Activated naive CD8-positive, alpha-beta T cell treated with anti-CD3 and anti-CD28 coated beads, Interleukin-2, amount 50 U/mL, for 24 hours (primary cell): ENCODE results near the gene POU2F3.

ENCODE experiments used
- ATAC-seq: fragments of 150-1000 bp; cut with Tn5 transposase; one replicate; pipeline ENCODE4 v1.10.0; 2021
- DNase-seq: peaks from one replicate; pipeline ENCODE4 v3.0.0; 2021
- H3K27ac Mint-ChIP-seq: one replicate; pipeline ENCODE4 v1.8.0; 2021; ENCODE audit warnings: mild to moderate bottlenecking, mixed read lengths
- H3K27me3 Mint-ChIP-seq: one replicate; pipeline ENCODE4 v1.8.0; 2021; ENCODE audit warnings: mixed read lengths
- H3K36me3 Mint-ChIP-seq: one replicate; pipeline ENCODE4 v1.8.0; 2021; ENCODE audit warnings: low read depth, mixed read lengths
- H3K4me1 Mint-ChIP-seq: one replicate; pipeline ENCODE4 v1.8.0; 2021; ENCODE audit warnings: mixed read lengths
- H3K4me3 Mint-ChIP-seq: one replicate; pipeline ENCODE4 v1.8.0; 2021; ENCODE audit warnings: mild to moderate bottlenecking, moderate library complexity, mixed read lengths
- H3K9me3 Mint-ChIP-seq: one replicate; pipeline ENCODE4 v1.8.0; 2021; ENCODE audit warnings: mixed read lengths

The POU2F3 gene

DNA sequence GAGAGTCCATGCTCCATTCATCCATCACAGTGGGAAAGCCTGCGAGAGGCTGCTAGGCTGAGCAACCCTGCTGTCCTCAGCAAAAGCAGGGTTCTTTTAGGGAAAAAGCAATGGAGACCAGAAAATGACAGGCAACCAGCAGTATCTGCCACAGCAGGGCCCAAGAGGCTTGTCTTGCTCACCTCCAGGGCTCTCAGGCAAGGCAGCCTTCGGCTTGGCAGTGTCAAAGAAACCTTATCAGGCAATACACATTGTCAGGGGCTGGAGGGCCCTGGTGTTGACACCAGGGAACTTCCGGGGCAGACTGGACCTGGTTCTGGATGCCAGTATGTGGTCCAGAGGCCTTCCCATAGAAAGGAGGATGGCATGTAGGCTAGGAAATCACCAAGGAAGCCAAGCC lies 74.9 kb downstream of the POU2F3 start:
- no peaks in the 10 kb centered on the region for H3K4me1 Mint-ChIP-seq
- no peaks in the 10 kb centered on the region for H3K36me3 Mint-ChIP-seq
- no peak overlapping the region for H3K4me3 Mint-ChIP-seq

DNA sequence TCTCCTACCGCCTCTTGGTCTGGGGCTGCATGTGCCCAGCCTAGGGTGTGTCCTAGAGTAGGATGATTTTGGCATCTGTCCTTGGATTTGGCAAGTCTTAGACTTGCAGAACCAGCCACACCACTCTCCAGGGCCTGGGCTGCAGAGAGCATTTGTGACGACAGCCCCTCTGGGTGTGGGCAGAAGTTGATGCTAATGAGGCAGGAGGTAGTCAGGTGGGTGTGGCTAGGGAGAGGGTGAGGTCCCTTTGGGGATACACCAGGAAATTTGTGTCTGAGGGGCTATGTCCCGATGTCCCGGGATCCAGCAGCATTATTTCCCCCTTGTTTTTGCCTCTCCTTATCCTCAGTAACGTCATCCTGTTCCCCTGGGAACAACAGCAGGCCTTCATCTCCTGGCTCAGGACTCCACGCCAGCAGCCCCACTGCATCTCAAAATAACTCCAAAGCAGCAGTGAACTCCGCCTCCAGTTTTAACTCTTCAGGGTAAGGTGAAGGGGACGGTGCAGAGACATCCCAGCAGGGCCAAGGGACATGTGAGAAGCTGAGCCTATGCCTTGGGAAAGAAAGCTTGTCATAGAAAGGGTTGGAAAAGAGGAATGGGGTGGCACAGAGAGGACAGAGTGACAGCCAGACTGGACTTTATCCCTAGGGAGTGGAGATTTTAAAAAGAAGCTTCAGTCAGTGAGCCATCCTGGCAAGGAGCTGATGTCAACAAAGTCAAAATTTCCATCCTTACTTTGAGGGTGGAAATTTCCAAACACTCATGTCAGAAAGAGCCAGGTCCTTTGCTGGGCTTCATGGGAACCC lies 77.1 kb downstream of the POU2F3 start:
- Mint-ChIP-seq H3K27me3 (peaks cover 33% of the 10 kb centered on the region), H3K36me3 (no peaks in the 10 kb centered on the region)
- no peak for ATAC-seq

More for the DNA sequence above, 74.9 kb downstream of the POU2F3 start:
- no peak overlapping the region for H3K27ac Mint-ChIP-seq
- H3K27me3 Mint-ChIP-seq = peaks cover 23% of the 10 kb centered on the region
- no peaks in the 10 kb centered on the region for H3K9me3 Mint-ChIP-seq
- DNase-seq (no peak), ATAC-seq (no peak)

DNA sequence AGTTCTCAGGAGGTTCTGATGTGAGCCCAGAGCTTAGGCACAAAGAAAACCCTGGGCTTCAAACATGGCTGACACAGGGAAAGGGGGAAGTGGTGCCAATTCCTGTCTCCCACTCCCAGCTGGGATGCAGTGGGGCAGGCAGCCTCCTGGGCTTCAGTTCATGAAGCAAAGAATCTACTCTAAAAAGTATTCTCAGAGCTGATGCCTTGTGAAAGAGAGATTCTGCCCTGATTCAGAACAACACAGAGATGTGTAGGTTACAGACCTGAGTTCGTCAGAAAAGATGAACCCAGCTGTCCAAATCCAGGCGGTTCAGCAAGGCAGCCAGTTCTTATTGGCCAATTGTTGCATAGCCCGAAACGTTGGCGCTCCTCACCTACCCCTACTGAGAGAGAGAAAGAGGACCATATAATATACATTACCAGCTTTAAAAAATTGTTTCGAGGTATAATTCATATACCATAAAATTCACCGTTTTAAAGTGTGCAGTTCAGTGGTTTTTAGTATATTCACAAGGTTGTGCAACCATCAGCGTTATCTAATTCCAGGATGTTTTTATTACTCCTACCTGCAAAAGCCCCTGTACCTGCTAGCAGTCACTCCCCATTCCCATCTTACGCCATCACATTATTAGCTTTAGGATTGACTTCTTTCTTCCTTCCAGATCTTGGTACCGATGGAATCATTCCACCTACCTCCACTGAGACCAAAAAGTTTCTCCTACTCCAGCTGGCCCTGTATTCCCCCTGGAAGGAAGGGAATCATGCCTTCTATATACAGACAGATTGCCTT lies 77.9 kb downstream of the POU2F3 start:
- Mint-ChIP-seq H3K9me3 (no peaks in the 10 kb centered on the region), H3K27me3 (peaks cover 37% of the 10 kb centered on the region), H3K4me3 (no peak overlapping the region), H3K4me1 (no peaks in the 10 kb centered on the region), H3K27ac (no peak overlapping the region), H3K36me3 (no peaks in the 10 kb centered on the region)
- DNase-seq (no peak), ATAC-seq (no peak)

More for the DNA sequence above, 77.1 kb downstream of the POU2F3 start:
- H3K27ac Mint-ChIP-seq = no peak overlapping the region
- H3K4me1 Mint-ChIP-seq = no peaks in the 10 kb centered on the region
- H3K4me3 Mint-ChIP-seq = no peak overlapping the region
- no peaks in the 10 kb centered on the region for H3K9me3 Mint-ChIP-seq
- no peak for DNase-seq

DNA sequence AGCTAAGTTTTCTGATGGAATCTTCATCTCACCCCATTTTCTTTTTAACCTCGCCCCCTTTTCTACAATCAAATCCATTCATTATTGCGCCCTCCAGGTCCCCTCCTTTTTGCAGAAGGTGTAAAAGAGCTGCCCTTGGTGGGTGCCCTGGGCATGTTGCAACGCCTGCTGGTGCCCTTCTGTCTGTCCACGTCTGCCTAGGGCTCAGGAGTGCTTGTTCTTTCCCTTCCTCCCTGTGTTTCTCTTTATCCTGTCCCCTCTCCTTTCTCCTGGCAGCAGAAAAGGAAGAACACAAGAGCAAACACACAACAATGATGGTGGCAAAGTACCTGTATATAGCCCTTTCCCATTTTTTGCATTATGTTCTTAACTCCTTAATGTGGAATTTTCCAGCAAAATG lies 79.0 kb downstream of the POU2F3 start:
- Mint-ChIP-seq H3K36me3 (no peaks in the 10 kb centered on the region), H3K9me3 (no peaks in the 10 kb centered on the region), H3K4me1 (no peaks in the 10 kb centered on the region), H3K4me3 (no peak overlapping the region), H3K27ac (no peak overlapping the region), H3K27me3 (peaks cover 40% of the 10 kb centered on the region)
- no peak for DNase-seq
- no peak for ATAC-seq

DNA sequence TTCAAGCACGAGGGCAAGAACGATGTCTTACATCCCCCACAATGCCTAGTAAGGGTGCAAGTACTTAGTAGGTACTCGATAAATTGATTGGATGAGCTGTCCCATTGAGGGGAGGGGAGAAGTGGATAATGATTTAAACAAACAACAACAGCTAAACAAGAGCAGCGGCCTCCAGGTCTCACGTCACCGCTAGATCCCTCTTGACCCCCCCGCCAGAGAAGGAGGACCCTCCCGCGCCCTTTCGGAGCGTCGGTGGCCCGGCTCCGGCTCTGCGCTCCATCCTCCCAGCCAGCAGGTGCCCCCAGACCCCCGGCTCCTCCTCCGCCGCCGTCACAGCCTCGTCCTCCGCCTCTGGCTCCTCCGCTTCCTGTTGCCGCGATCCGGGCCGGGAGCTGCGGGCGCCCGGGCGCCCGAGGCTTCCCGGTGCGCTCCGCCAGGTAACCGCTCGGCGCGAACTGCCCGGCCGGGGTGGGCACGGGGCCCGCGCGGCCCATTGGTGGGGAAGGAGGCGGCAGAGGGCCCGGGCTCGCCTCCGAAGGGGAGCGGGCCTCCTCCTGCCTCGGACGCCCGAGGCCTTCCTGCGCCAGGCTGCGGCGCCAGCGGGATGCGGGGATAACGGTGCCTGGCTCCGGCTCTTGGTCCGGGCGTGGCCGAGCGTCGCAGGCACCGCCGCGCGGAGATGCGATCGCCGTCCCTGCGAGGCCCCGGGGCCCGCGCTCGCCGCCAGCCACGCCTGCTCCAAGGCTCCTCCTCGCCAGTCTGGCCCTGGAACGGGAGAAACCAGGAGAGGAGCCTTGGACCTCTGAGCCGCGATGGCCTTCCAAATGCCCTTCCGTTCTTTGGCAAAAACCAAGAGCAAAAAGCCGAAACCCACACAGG lies 85.2 kb downstream of the POU2F3 start, which contains the start of gene TLCD5:
TLCD5 (plus strand) TSS at position 368 of the 879 bp plus-strand sequence. CDS start 2,143 bp downstream, outside the sequence.
- H3K27me3 Mint-ChIP-seq = peaks cover 64% of the 10 kb centered on the region
- peak; percentile 57 for DNase-seq
- peak within 1 kb of the TSS; percentile 76 for H3K4me3 Mint-ChIP-seq

DNA sequence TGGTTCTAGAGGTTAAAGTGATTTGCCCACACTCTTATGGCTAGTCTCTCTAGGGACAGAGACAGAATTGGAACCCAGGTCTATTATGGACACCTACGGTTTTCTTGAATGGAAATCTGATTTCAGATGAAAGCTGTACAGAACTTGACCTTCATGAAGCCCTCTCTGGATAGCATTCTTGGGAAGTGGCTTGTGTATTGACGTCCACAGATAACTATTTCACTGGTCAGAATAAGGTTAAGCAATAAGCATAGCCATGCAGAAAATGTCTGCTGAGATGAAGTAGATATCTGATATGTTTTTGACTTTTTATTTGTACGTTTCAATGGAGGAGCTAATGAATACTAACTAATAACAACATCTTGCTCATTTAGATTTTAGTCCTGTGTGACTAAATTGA lies 86.3 kb downstream of the POU2F3 start:
- Mint-ChIP-seq H3K4me3 (peak overlapping the region; percentile 68), H3K4me1 (peaks cover 15% of the 10 kb centered on the region), H3K27me3 (peaks cover 72% of the 10 kb centered on the region)

More for the DNA sequence above, 85.2 kb downstream of the POU2F3 start, which contains the start of gene TLCD5:
- H3K27ac Mint-ChIP-seq = no peak within 1 kb of the TSS
- H3K36me3 Mint-ChIP-seq = no peaks in the 10 kb centered on the region
- peaks cover 15% of the 10 kb centered on the region for H3K4me1 Mint-ChIP-seq
- H3K9me3 Mint-ChIP-seq = no peaks in the 10 kb centered on the region
- peak; percentile 66 for ATAC-seq

DNA sequence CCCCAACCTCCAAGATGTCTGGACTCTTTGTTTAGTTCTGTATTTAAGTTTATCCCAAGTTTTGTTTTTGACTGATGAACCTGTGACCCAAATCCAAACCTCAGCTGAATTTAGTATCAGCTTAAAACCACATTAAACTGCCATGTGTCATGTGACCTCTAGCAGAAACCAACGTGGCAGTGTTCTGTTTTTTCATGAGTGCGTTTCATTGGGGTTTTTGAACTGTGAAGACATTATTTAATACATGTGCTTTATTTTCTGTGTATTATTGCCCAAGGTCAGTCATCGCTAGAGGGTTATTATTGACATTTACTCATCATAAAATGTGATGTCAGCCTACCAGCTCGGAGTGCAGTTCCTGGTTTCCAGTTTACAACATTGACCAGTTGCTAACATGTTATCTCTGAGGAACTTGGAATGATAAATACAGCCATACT lies 86.9 kb downstream of the POU2F3 start:
- Mint-ChIP-seq H3K27ac (no peak overlapping the region), H3K36me3 (no peaks in the 10 kb centered on the region), H3K27me3 (peaks cover 69% of the 10 kb centered on the region), H3K4me1 (peaks cover 15% of the 10 kb centered on the region), H3K4me3 (no peak overlapping the region), H3K9me3 (no peaks in the 10 kb centered on the region)
- no peak for ATAC-seq
- DNase-seq = no peak

More for the DNA sequence above, 86.3 kb downstream of the POU2F3 start:
- no peak for DNase-seq
- no peak for ATAC-seq
- Mint-ChIP-seq H3K27ac (no peak overlapping the region), H3K36me3 (no peaks in the 10 kb centered on the region), H3K9me3 (no peaks in the 10 kb centered on the region)

DNA sequence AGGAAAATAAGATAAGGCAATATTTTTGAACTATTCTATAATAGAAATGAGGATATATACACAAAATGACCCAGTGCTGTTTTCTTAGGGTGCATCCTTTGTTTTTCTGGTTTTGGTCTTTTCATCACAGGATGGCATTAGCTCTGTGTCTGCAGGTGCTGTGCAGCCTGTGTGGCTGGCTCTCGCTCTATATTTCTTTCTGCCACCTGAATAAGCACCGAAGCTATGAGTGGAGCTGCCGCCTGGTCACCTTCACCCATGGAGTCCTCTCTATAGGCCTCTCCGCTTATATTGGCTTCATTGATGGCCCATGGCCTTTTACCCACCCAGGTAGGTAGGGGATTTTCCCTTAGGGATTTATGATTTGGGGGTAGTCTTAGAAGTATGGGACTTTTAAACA lies 87.4 kb downstream of the POU2F3 start:
- ATAC-seq (no peak), DNase-seq (no peak)
- Mint-ChIP-seq H3K27ac (no peak overlapping the region), H3K27me3 (peaks cover 64% of the 10 kb centered on the region), H3K36me3 (no peaks in the 10 kb centered on the region), H3K4me3 (no peak overlapping the region), H3K4me1 (peaks cover 15% of the 10 kb centered on the region), H3K9me3 (no peaks in the 10 kb centered on the region)

DNA sequence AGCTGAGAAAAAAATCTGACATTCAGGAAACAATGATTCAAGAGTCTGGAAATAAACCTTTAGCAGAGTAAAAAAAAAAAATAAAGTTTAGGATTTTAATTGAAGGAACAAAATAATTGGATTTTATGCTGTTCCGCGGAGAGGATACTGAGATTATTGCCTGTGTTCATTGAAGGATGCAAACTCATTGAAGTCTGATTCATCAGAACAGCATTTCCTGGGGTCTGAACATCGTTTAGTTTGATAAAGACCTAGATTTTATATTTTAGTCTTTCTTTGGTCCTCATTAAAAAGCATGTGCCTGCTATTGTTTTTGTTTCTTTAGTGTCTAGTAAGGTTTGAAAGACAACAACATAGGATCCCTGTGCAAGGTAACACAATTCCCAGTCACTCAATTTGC lies 89.6 kb downstream of the POU2F3 start:
- H3K9me3 Mint-ChIP-seq = no peaks in the 10 kb centered on the region
- H3K4me3 Mint-ChIP-seq = no peak overlapping the region
- ATAC-seq (no peak), DNase-seq (no peak)
- H3K36me3 Mint-ChIP-seq = no peaks in the 10 kb centered on the region
- H3K27ac Mint-ChIP-seq = no peak overlapping the region
- peaks cover 59% of the 10 kb centered on the region for H3K27me3 Mint-ChIP-seq
- H3K4me1 Mint-ChIP-seq = peaks cover 15% of the 10 kb centered on the region

DNA sequence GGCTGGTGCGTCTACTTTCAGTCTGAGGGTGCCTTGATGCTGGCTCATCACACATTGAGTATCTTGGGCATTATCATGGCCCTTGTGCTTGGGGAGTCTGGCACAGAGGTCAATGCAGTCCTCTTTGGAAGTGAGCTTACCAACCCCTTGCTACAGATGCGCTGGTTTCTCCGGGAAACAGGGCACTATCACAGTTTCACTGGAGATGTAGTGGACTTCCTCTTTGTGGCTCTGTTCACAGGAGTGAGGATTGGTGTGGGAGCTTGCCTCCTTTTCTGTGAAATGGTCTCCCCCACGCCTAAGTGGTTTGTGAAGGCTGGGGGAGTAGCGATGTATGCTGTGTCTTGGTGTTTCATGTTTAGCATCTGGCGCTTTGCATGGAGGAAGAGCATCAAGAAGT lies 90.1 kb downstream of the POU2F3 start:
- H3K4me1 Mint-ChIP-seq = peaks cover 16% of the 10 kb centered on the region
- H3K36me3 Mint-ChIP-seq = no peaks in the 10 kb centered on the region
- no peak overlapping the region for H3K27ac Mint-ChIP-seq
- no peak overlapping the region for H3K4me3 Mint-ChIP-seq
- peaks cover 57% of the 10 kb centered on the region for H3K27me3 Mint-ChIP-seq
- DNase-seq = no peak
- no peak for ATAC-seq
- H3K9me3 Mint-ChIP-seq = no peaks in the 10 kb centered on the region

DNA sequence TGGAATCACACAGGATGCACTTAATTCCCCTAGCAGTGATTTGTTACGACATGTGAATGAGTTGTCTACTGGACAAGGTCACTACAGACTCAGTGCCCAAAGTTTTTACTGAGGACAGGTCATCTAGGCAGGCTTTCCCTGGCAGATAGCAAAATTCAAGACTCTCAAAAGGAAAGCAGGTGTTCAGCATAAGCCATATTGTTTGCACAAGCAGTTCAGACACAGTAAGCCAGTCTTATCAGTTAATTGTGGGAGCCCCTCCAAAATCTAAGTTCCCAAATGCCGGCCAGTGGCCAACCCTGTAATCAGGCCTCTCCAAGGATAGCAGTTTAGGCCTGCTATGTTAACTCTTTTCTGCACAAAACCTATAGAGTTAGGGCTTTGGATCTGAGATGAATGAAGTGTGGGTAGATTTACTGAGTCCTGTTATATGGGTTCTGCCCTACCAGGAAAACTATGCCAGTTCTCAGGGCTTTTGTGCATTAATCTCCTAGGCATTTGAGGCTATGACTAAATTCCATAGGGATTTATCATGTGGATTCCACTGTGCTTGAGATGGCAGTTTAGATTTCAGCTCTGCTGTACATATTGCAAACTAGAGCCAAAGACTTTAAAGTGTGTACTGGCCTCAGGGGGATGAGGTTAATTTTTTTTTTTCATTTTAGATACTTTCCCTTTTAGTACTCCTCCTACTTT lies 91.5 kb downstream of the POU2F3 start:
- Mint-ChIP-seq H3K27ac (no peak overlapping the region), H3K36me3 (no peaks in the 10 kb centered on the region), H3K4me1 (peaks cover 12% of the 10 kb centered on the region), H3K27me3 (peaks cover 49% of the 10 kb centered on the region), H3K4me3 (no peak overlapping the region), H3K9me3 (no peaks in the 10 kb centered on the region)
- ATAC-seq = no peak
- no peak for DNase-seq

DNA sequence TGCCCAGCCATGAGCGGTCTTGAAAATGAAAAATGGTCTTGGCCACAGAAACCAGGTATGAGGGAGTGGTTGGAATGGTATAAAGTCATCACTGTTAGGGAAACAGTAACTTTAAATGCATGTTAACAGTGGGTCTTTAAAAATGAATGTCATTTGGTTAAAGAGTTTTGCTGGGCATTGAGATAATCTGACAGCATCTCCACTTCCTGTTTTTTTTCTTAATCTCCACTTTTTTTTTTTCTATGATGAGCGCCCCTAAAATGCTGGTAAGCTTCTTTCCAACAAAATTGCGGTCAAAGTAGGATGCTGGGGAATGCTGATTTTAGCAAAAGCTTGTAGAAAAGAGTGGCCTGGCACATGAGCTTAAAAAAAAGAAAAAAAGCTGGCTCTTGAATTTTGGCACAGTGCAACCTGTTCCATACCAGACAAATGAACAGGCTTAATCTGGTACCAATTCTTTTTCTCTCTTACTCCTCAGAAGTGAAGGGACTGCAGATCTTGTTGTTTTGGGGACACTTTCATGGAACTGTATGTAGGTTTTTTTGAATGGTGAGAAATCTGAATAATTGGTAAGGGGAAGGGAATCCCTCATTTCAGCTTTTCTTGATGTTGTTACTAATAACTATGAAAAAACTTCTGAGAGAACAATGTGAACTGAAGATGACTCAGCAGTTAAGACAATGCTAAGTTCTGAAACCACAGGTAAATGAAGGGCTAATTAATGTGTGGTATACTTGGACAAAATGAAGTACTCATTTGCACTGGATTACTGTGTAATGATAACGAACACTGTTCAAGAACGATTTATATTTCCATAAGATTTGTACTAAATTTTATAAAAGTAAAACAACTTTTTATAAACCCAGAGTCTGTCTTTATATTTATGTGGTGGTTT lies 93.1 kb downstream of the POU2F3 start:
- Mint-ChIP-seq H3K4me1 (peaks cover 18% of the 10 kb centered on the region), H3K4me3 (no peak overlapping the region), H3K36me3 (peaks cover 1% of the 10 kb centered on the region), H3K27ac (no peak overlapping the region), H3K27me3 (peaks cover 48% of the 10 kb centered on the region), H3K9me3 (no peaks in the 10 kb centered on the region)
- DNase-seq = no peak
- no peak for ATAC-seq

DNA sequence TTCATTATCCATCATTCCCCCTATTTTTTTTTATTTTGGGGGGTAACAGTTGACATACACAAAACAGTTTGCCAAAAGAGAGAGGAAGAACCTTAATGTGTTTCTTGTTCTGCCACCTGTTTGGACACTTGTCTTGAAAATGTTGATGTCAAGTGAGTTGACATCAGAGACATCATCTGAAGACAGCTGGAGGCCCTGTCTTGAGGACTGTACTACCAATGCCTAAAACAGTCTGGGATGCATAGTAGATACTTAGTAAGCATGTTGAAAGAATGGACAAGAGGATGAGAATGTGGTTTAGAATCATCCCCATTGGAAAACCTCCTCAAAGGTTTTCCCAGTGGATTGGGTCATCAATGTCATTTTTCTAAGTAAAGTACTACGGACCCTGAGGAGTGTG lies 93.9 kb downstream of the POU2F3 start:
- ATAC-seq = no peak
- no peak for DNase-seq
- H3K27ac Mint-ChIP-seq = no peak overlapping the region
- peaks cover 1% of the 10 kb centered on the region for H3K36me3 Mint-ChIP-seq
- H3K27me3 Mint-ChIP-seq = peaks cover 49% of the 10 kb centered on the region
- H3K4me1 Mint-ChIP-seq = peaks cover 23% of the 10 kb centered on the region
- H3K4me3 Mint-ChIP-seq = no peak overlapping the region
- H3K9me3 Mint-ChIP-seq = no peaks in the 10 kb centered on the region
